Liver (tissue), 9 donors: Measurements from ENCODE around the gene CD46. TPM values are rescaled to one million over a fixed set of nuclear protein-coding genes. Genes with fewer than 3 reads are reported as not detected.

Experiments
- DNase-seq: peaks from one replicate; pipeline ENCODE4 v3.0.0-alpha.2; 2017; ENCODE audit warnings: low spot score
- H3K27ac ChIP-seq, 2 donors: one replicate each; pipeline ENCODE4 v1.7.0; 2013; ENCODE audit warnings: inconsistent platforms in 2 of 2, low read length in 2 of 2, control low read depth in 1 of 2, low read depth in 1 of 2, mild to moderate bottlenecking in 1 of 2
- H3K27me3 ChIP-seq, 4 donors: one replicate each; pipeline versions ENCODE4 v1.6.1 to v1.7.0; 2013; ENCODE audit warnings: low read length in 3 of 4, inconsistent platforms in 1 of 4, mild to moderate bottlenecking in 1 of 4, moderate library complexity in 1 of 4; ENCODE audit not compliant: control insufficient read depth in 4 of 4, insufficient read depth in 4 of 4
- H3K36me3 ChIP-seq, 4 donors: one replicate each; pipeline versions ENCODE4 v1.6.1 to v1.7.0; 2013; ENCODE audit warnings: low read length in 3 of 4, mild to moderate bottlenecking in 3 of 4, low read depth in 1 of 4, moderate library complexity in 1 of 4; ENCODE audit not compliant: control insufficient read depth in 4 of 4, insufficient read depth in 3 of 4
- H3K4me1 ChIP-seq, 4 donors: one replicate each; pipeline versions ENCODE4 v1.6.1 to v1.7.0; 2013; ENCODE audit warnings: low read length in 3 of 4, mild to moderate bottlenecking in 3 of 4, moderate library complexity in 1 of 4; ENCODE audit not compliant: control insufficient read depth in 4 of 4, insufficient read depth in 4 of 4
- H3K4me3 ChIP-seq, 3 donors: one replicate each; pipeline versions ENCODE4 v1.6.1 to v1.7.0; 2013; ENCODE audit warnings: low read length in 3 of 3, control low read depth in 1 of 3, low read depth in 1 of 3, mild to moderate bottlenecking in 1 of 3
- H3K9ac ChIP-seq, 2 donors: one replicate each; pipeline ENCODE4 v1.7.0; 2013; ENCODE audit warnings: low read length in 2 of 2, mild to moderate bottlenecking in 2 of 2, moderate library complexity in 2 of 2, control low read depth in 1 of 2, low read depth in 1 of 2
- H3K9me3 ChIP-seq, 4 donors: one replicate each; pipeline versions ENCODE4 v1.6.1 to v1.7.0; 2013; ENCODE audit warnings: low read length in 3 of 4; ENCODE audit not compliant: control insufficient read depth in 4 of 4
- EGR1 ChIP-seq, 2 donors: IDR thresholded peaks; 2 replicates each; pipeline ENCODE4 v1.6.1; 2016 to 2018; ENCODE audit warnings: antibody characterized with exemption in 2 of 2, low read depth in 2 of 2
- FOXA1 ChIP-seq: IDR thresholded peaks from 2 replicates; pipeline ENCODE4 v1.6.1; 2016; ENCODE audit warnings: antibody characterized with exemption
- FOXA2 ChIP-seq: IDR thresholded peaks from 2 replicates; pipeline ENCODE4 v1.6.1; 2016; ENCODE audit warnings: antibody characterized with exemption
- GABPA ChIP-seq, 2 donors: IDR thresholded peaks in 1 of 2; conservative IDR thresholded peaks in 1 of 2; 2 replicates each; pipeline ENCODE4 v1.6.1; 2016; ENCODE audit warnings: antibody characterized with exemption in 2 of 2, mild to moderate bottlenecking in 1 of 2, moderate library complexity in 1 of 2
- HNF4A ChIP-seq, 2 donors: conservative IDR thresholded peaks; 2 replicates each; pipeline ENCODE4 v1.6.1; 2016; ENCODE audit warnings: antibody characterized with exemption in 2 of 2, mild to moderate bottlenecking in 2 of 2
- HNF4G ChIP-seq: IDR thresholded peaks from 2 replicates; pipeline ENCODE4 v1.6.1; 2016; ENCODE audit warnings: antibody characterized with exemption
- RAD21 ChIP-seq, 2 donors: IDR thresholded peaks; 2 replicates each; pipeline ENCODE4 v1.6.1; 2016; ENCODE audit warnings: antibody characterized with exemption in 2 of 2, mild to moderate bottlenecking in 2 of 2
- RXRA ChIP-seq, 2 donors: IDR thresholded peaks; 2 replicates each; pipeline ENCODE4 v1.6.1; 2017 to 2018; ENCODE audit warnings: antibody characterized with exemption in 2 of 2, mild to moderate bottlenecking in 1 of 2
- SP1 ChIP-seq: IDR thresholded peaks from 2 replicates; pipeline ENCODE4 v1.6.1; 2018; ENCODE audit warnings: antibody characterized with exemption, mild to moderate bottlenecking
- TAF1 ChIP-seq: conservative IDR thresholded peaks from 2 replicates; pipeline ENCODE4 v1.6.1; 2016; ENCODE audit warnings: antibody characterized with exemption, mild to moderate bottlenecking
- YY1 ChIP-seq: IDR thresholded peaks from 2 replicates; pipeline ENCODE4 v1.6.1; 2016; ENCODE audit warnings: antibody characterized with exemption, mild to moderate bottlenecking
- WGBS: extraction: QIAGEN DNeasy Blood & Tissue Kit; methylation state at CpG from one replicate; pipeline ENCODE4 v1.1.7; 2013; 5-methylcytosine and 5-hydroxymethylcytosine counted together
- polyA plus RNA-seq, 2 donors: library from polyadenylated mRNA; stranded (reverse) in 1 of 2; unstranded in 1 of 2; fragments of 200-250 nt in 1 of 2; fragments of >200 nt in 1 of 2; fragmentation: Nextera tagmentation in 1 of 2; extraction: Ambion mirVana in 1 of 2; gene quantifications; one replicate each; pipeline versions ENCODE4 v1.2.1 to v1.2.3, GENCODE V29; 2013 to 2015
- total RNA-seq, 2 donors: library from RNA; depleted of rRNA; stranded (reverse); fragments of >200 nt; gene quantifications; one replicate each; pipeline ENCODE4 v1.2.3, GENCODE V29; 2014
- TF ChIP-seq, protein P1 (sequence below): IDR thresholded peaks from 2 replicates; pipeline ENCODE4 v1.6.1; 2016; ENCODE audit warnings: antibody characterized with exemption
- TF ChIP-seq, protein P2 (sequence below): IDR thresholded peaks from 2 replicates; pipeline ENCODE4 v1.6.1; 2016; ENCODE audit warnings: antibody characterized with exemption, mild to moderate bottlenecking
- TF ChIP-seq, protein P3 (sequence below): IDR thresholded peaks from 2 replicates; pipeline ENCODE4 v1.6.1; 2016; ENCODE audit warnings: antibody characterized with exemption
- TF ChIP-seq, protein P4 (sequence below): fragments of 150-350 bp; IDR thresholded peaks from 2 replicates; pipeline ENCODE4 v1.5.1; 2017; ENCODE audit warnings: improper control_type of control experiment, low read depth, low read length; ENCODE audit not compliant: missing input control
- donor health status: healthy.
- donor health status: healthy.
- donor health status: healthy.
- donor health status: healthy.
- donor health status: healthy.

The CD46 gene
- total and polyA plus RNA-seq, 4 donors, result 71.3 to 177 (median 121) TPM

DNA sequence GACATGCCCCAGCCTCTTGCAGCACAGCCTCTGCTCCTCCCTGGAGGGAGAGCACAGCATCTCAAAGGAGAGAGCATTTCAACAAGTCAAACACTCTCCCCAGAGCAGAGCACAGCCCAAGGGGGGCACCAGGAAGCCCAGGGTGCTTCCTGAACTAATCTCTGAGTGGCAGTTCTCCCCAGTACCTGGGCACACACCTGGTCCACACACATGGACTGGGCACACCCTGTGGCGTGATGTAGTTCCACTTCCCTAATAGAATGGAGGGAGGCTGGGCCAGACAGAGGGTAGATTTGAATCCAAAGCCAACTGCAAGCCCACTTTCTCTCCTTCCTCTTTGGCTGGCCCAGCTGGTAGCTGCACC is 55.5 kb downstream of the CD46 start:
- Histone ChIP-seq H3K9ac (no peak overlapping the region), H3K27ac (peak overlapping the region; percentile 1 to 6), H3K4me3 (no peak overlapping the region), H3K9me3 (no peaks in the 10 kb centered on the region), H3K27me3 (no peaks in the 10 kb centered on the region), H3K36me3 (peaks cover 15 to 79% (median 65%) of the 10 kb centered on the region in 4 donors), H3K4me1 (peaks cover 4 to 44% (median 39%) of the 10 kb centered on the region in 4 donors)
- 76% methylated on average over 1 of the region's 1 CpG for WGBS
- DNase-seq, result no peak
- no peak for TF ChIP-seq RXRA (IDR thresholded peaks at IDR 0.05)
- TF ChIP-seq TAF1, result no peak
- no peak for TF ChIP-seq YY1
- no peak for TF ChIP-seq RAD21 (IDR thresholded peaks at IDR 0.05)
- TF ChIP-seq, protein P1, sequence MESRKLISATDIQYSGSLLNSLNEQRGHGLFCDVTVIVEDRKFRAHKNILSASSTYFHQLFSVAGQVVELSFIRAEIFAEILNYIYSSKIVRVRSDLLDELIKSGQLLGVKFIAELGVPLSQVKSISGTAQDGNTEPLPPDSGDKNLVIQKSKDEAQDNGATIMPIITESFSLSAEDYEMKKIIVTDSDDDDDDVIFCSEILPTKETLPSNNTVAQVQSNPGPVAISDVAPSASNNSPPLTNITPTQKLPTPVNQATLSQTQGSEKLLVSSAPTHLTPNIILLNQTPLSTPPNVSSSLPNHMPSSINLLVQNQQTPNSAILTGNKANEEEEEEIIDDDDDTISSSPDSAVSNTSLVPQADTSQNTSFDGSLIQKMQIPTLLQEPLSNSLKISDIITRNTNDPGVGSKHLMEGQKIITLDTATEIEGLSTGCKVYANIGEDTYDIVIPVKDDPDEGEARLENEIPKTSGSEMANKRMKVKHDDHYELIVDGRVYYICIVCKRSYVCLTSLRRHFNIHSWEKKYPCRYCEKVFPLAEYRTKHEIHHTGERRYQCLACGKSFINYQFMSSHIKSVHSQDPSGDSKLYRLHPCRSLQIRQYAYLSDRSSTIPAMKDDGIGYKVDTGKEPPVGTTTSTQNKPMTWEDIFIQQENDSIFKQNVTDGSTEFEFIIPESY, result no peak
- no peak for TF ChIP-seq HNF4G
- TF ChIP-seq EGR1 (IDR thresholded peaks at IDR 0.05; ENCODE audit: low read depth in 2 of 2), result no peak
- TF ChIP-seq, protein P2, sequence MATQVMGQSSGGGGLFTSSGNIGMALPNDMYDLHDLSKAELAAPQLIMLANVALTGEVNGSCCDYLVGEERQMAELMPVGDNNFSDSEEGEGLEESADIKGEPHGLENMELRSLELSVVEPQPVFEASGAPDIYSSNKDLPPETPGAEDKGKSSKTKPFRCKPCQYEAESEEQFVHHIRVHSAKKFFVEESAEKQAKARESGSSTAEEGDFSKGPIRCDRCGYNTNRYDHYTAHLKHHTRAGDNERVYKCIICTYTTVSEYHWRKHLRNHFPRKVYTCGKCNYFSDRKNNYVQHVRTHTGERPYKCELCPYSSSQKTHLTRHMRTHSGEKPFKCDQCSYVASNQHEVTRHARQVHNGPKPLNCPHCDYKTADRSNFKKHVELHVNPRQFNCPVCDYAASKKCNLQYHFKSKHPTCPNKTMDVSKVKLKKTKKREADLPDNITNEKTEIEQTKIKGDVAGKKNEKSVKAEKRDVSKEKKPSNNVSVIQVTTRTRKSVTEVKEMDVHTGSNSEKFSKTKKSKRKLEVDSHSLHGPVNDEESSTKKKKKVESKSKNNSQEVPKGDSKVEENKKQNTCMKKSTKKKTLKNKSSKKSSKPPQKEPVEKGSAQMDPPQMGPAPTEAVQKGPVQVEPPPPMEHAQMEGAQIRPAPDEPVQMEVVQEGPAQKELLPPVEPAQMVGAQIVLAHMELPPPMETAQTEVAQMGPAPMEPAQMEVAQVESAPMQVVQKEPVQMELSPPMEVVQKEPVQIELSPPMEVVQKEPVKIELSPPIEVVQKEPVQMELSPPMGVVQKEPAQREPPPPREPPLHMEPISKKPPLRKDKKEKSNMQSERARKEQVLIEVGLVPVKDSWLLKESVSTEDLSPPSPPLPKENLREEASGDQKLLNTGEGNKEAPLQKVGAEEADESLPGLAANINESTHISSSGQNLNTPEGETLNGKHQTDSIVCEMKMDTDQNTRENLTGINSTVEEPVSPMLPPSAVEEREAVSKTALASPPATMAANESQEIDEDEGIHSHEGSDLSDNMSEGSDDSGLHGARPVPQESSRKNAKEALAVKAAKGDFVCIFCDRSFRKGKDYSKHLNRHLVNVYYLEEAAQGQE, result no peak

DNA sequence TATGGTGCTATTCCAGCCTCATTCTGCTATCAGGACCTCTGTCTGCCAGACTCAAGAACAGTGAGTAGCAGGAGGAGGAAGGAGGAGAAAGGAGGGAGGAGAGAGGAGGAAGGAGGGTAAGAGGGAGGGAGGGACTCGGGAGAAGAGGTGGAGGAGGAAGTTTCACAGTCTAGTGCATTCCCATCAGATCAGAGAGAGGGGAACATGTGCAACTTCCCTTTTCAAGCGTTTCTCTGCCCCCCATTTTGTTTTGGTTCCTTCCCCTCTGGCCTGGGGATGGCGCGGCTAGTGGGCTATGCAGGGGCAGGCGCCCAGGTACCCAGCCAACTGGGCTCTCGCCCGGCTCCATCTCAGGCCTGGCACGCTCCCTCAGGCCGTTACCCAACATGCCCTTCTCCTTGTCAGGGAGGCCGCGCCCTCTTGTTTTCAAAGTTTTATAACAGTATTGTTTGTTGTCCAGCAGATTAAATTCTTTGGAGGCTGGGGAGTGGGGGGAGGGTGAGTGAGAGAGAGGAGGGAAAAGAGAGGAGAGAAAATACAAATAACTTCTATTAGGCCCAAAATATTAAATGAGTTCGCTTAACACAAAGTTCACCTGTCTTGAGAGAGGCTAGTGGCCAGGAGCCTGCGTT is 56.0 kb downstream of the CD46 start:
- Histone ChIP-seq H3K36me3 (peaks cover 15 to 75% (median 62%) of the 10 kb centered on the region in 4 donors), H3K27me3 (no peaks in the 10 kb centered on the region), H3K27ac (peak overlapping the region; percentile 6 to 37), H3K9ac (no peak overlapping the region), H3K4me3 (no peak overlapping the region), H3K4me1 (peaks cover 4 to 49% (median 43%) of the 10 kb centered on the region in 4 donors), H3K9me3 (no peaks in the 10 kb centered on the region)
- DNase-seq, result no peak
- 56% methylated on average over 13 of the region's 13 CpGs for WGBS
- TF ChIP-seq RAD21 (IDR thresholded peaks at IDR 0.05), result no peak
- TF ChIP-seq, protein P3, sequence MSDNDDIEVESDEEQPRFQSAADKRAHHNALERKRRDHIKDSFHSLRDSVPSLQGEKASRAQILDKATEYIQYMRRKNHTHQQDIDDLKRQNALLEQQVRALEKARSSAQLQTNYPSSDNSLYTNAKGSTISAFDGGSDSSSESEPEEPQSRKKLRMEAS, result no peak
- TF ChIP-seq GABPA (IDR thresholded peaks at IDR 0.05 in 1 of 2, conservative IDR thresholded peaks at IDR 0.05 in 1 of 2), result no peak
- no peak for TF ChIP-seq FOXA2
- TF ChIP-seq, protein P4, sequence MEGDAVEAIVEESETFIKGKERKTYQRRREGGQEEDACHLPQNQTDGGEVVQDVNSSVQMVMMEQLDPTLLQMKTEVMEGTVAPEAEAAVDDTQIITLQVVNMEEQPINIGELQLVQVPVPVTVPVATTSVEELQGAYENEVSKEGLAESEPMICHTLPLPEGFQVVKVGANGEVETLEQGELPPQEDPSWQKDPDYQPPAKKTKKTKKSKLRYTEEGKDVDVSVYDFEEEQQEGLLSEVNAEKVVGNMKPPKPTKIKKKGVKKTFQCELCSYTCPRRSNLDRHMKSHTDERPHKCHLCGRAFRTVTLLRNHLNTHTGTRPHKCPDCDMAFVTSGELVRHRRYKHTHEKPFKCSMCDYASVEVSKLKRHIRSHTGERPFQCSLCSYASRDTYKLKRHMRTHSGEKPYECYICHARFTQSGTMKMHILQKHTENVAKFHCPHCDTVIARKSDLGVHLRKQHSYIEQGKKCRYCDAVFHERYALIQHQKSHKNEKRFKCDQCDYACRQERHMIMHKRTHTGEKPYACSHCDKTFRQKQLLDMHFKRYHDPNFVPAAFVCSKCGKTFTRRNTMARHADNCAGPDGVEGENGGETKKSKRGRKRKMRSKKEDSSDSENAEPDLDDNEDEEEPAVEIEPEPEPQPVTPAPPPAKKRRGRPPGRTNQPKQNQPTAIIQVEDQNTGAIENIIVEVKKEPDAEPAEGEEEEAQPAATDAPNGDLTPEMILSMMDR, result no peak
- TF ChIP-seq HNF4A (conservative IDR thresholded peaks at IDR 0.05), result no peak
- TF ChIP-seq SP1, result no peak
- no peak for TF ChIP-seq RXRA (IDR thresholded peaks at IDR 0.05)
- no peak for TF ChIP-seq EGR1 (IDR thresholded peaks at IDR 0.05; ENCODE audit: low read depth in 2 of 2)
- TF ChIP-seq FOXA1, result no peak
